Measurements from ENCODE around the gene ATG2B.
"Not testable (repeated sequence)": the region's sequence is repeated elsewhere in the genome, so short reads cannot be mapped to it uniquely, and the experiment has no call there.

The ATG2B gene

GRCh38 chr14:96349286-96350075, 13.7 kb downstream of the ATG2B start:
- H3K27ac ChIP-seq (ENCODE audit: low read depth, low read length) = no peak overlapping the region
- H3K36me3 ChIP-seq (ENCODE audit: insufficient read depth, low read length) = no peaks in the 10 kb centered on the region
- no peak overlapping the region; the same call in 1 of the 2 replicates for H3K9ac ChIP-seq (ENCODE audit: low read depth, low read length)
- H3K4me3 ChIP-seq (ENCODE audit: low read length) = no peak overlapping the region; the same call in 1 of the 2 replicates
- H3K9me3 ChIP-seq (ENCODE audit: insufficient read depth, low read depth, low read length) = no peaks in the 10 kb centered on the region
- WGBS = 67% methylated on average over 7 of the region's 7 CpGs
- H3K27me3 ChIP-seq (ENCODE audit: insufficient read depth, low read length) = no peaks in the 10 kb centered on the region
- H3K4me1 ChIP-seq (ENCODE audit: insufficient read depth, low read length) = peaks cover 18% of the 10 kb centered on the region

GRCh38 chr14:96347957-96348356, 15.2 kb downstream of the ATG2B start:
- not testable (repeated sequence) for H3K9ac ChIP-seq (ENCODE audit: low read depth, low read length); H3K27ac ChIP-seq (ENCODE audit: low read depth, low read length); H3K36me3 ChIP-seq (ENCODE audit: insufficient read depth, low read length); H3K9me3 ChIP-seq (ENCODE audit: insufficient read depth, low read depth, low read length); H3K4me3 ChIP-seq (ENCODE audit: low read length); H3K27me3 ChIP-seq (ENCODE audit: insufficient read depth, low read length)
- WGBS = 93% methylated on average over 2 of the region's 2 CpGs
- H3K4me1 ChIP-seq (ENCODE audit: insufficient read depth, low read length) = peaks cover 18% of the 10 kb centered on the region

- peaks cover 9% of the 10 kb centered on the region for H3K36me3 ChIP-seq (ENCODE audit: insufficient read depth, low read length)
- no CpG with 5 or more reads among the region's 2 CpGs for WGBS
- no peak overlapping the region for H3K4me3 ChIP-seq (ENCODE audit: low read length)
- H3K27ac ChIP-seq (ENCODE audit: low read depth, low read length) = no peak overlapping the region
- no peaks in the 10 kb centered on the region for H3K27me3 ChIP-seq (ENCODE audit: insufficient read depth, low read length)
- H3K9ac ChIP-seq (ENCODE audit: low read depth, low read length) = no peak overlapping the region
- peaks cover 18% of the 10 kb centered on the region for H3K4me1 ChIP-seq (ENCODE audit: insufficient read depth, low read length)
- H3K9me3 ChIP-seq (ENCODE audit: insufficient read depth, low read depth, low read length) = no peaks in the 10 kb centered on the region
These were observed 17.5 kb downstream of the ATG2B start for GRCh38 chr14:96345669-96346068.

DNA sequence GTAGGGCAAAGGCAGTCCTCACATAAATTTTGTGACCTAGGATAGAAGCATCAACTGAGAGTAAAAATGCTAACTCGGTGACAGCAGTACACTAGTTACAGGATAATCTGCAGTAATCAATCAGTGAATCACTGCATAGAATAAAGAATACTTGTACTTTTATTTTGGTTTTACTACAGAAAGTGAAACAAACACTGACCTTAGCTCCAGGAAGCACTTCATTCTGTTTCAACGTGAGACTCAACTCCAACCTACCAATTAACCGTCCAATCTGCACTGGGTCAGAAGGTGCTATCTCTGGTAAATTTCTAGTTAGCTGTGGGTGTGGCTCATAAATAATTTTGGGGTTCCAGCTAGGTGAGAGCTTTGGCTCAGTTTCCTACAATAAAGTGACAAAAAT, 21.8 kb downstream of the ATG2B start:
- no peaks in the 10 kb centered on the region for H3K4me1 ChIP-seq (ENCODE audit: insufficient read depth, low read length)
- WGBS = 100% methylated on average over 3 of the region's 3 CpGs
- no peak overlapping the region for H3K4me3 ChIP-seq (ENCODE audit: low read length)
- no peaks in the 10 kb centered on the region for H3K27me3 ChIP-seq (ENCODE audit: insufficient read depth, low read length)
- H3K36me3 ChIP-seq (ENCODE audit: insufficient read depth, low read length) = peaks cover 27% of the 10 kb centered on the region
- H3K9ac ChIP-seq (ENCODE audit: low read depth, low read length) = no peak overlapping the region
- no peaks in the 10 kb centered on the region for H3K9me3 ChIP-seq (ENCODE audit: insufficient read depth, low read depth, low read length)
- H3K27ac ChIP-seq (ENCODE audit: low read depth, low read length) = no peak overlapping the region

- Histone ChIP-seq H3K4me1 (ENCODE audit: insufficient read depth, low read length) (peaks cover 7% of the 10 kb centered on the region), H3K9ac (ENCODE audit: low read depth, low read length) (no peak overlapping the region), H3K4me3 (ENCODE audit: low read length) (no peak overlapping the region), H3K9me3 (ENCODE audit: insufficient read depth, low read depth, low read length) (no peaks in the 10 kb centered on the region), H3K27me3 (ENCODE audit: insufficient read depth, low read length) (no peaks in the 10 kb centered on the region), H3K36me3 (ENCODE audit: insufficient read depth, low read length) (peaks cover 27% of the 10 kb centered on the region), H3K27ac (ENCODE audit: low read depth, low read length) (no peak overlapping the region)
- no CpG with 5 or more reads among the region's 1 CpG for WGBS
These were observed 24.6 kb downstream of the ATG2B start for GRCh38 chr14:96338551-96338950.

GRCh38 chr14:96324219-96324618, 38.9 kb downstream of the ATG2B start:
- 95% methylated on average over 7 of the region's 7 CpGs for WGBS
- Histone ChIP-seq H3K27ac (ENCODE audit: low read depth, low read length) (no peak overlapping the region), H3K4me3 (ENCODE audit: low read length) (no peak overlapping the region), H3K4me1 (ENCODE audit: insufficient read depth, low read length) (peaks cover 9% of the 10 kb centered on the region), H3K9ac (ENCODE audit: low read depth, low read length) (no peak overlapping the region), H3K27me3 (ENCODE audit: insufficient read depth, low read length) (no peaks in the 10 kb centered on the region), H3K9me3 (ENCODE audit: insufficient read depth, low read depth, low read length) (no peaks in the 10 kb centered on the region), H3K36me3 (ENCODE audit: insufficient read depth, low read length) (peaks cover 60% of the 10 kb centered on the region)

- no peaks in the 10 kb centered on the region for H3K27me3 ChIP-seq (ENCODE audit: insufficient read depth, low read length)
- no peak overlapping the region for H3K27ac ChIP-seq (ENCODE audit: low read depth, low read length)
- WGBS = 83% methylated on average over 1 of the region's 1 CpG
- no peak overlapping the region for H3K9ac ChIP-seq (ENCODE audit: low read depth, low read length)
- no peaks in the 10 kb centered on the region for H3K9me3 ChIP-seq (ENCODE audit: insufficient read depth, low read depth, low read length)
- peaks cover 69% of the 10 kb centered on the region for H3K36me3 ChIP-seq (ENCODE audit: insufficient read depth, low read length)
- no peak overlapping the region for H3K4me3 ChIP-seq (ENCODE audit: low read length)
- peaks cover 6% of the 10 kb centered on the region for H3K4me1 ChIP-seq (ENCODE audit: insufficient read depth, low read length)
These were observed 42.5 kb downstream of the ATG2B start for GRCh38 chr14:96320605-96321004.

- no peak overlapping the region for H3K9ac ChIP-seq (ENCODE audit: low read depth, low read length)
- H3K36me3 ChIP-seq (ENCODE audit: insufficient read depth, low read length) = peaks cover 66% of the 10 kb centered on the region
- no peaks in the 10 kb centered on the region for H3K9me3 ChIP-seq (ENCODE audit: insufficient read depth, low read depth, low read length)
- H3K4me1 ChIP-seq (ENCODE audit: insufficient read depth, low read length) = no peaks in the 10 kb centered on the region
- no peak overlapping the region for H3K4me3 ChIP-seq (ENCODE audit: low read length)
- H3K27ac ChIP-seq (ENCODE audit: low read depth, low read length) = no peak overlapping the region
- no peaks in the 10 kb centered on the region for H3K27me3 ChIP-seq (ENCODE audit: insufficient read depth, low read length)
- WGBS = 94% methylated on average over 9 of the region's 9 CpGs
These were observed 44.3 kb downstream of the ATG2B start for GRCh38 chr14:96318836-96319235.

GRCh38 chr14:96316087-96316486, 47.1 kb downstream of the ATG2B start:
- Histone ChIP-seq H3K9me3 (ENCODE audit: insufficient read depth, low read depth, low read length) (no peaks in the 10 kb centered on the region), H3K4me1 (ENCODE audit: insufficient read depth, low read length) (no peaks in the 10 kb centered on the region), H3K9ac (ENCODE audit: low read depth, low read length) (no peak overlapping the region), H3K27me3 (ENCODE audit: insufficient read depth, low read length) (no peaks in the 10 kb centered on the region), H3K27ac (ENCODE audit: low read depth, low read length) (no peak overlapping the region), H3K36me3 (ENCODE audit: insufficient read depth, low read length) (peaks cover 66% of the 10 kb centered on the region), H3K4me3 (ENCODE audit: low read length) (no peak overlapping the region)
- over 99% methylated on average over 3 of the region's 3 CpGs for WGBS

DNA sequence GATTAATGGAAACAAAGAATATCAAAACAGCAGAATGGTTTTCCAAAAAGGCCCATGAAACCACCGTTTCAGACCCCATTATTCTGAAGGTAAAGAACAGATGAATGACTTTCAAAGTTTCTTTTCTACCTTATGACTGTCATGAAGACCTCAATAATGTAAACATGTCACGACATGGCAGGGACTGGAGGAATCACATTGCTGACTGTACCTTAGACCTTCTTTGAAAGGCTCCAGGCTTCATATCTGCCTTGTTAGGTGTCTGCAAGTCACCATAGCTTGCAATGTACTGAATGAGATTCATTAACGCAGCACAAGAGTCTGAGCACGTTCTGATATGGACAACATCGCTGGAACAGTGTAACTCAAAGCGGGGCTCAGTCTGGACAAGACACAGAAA, 52.2 kb downstream of the ATG2B start:
- Histone ChIP-seq H3K9ac (ENCODE audit: low read depth, low read length) (no peak overlapping the region), H3K27me3 (ENCODE audit: insufficient read depth, low read length) (no peaks in the 10 kb centered on the region), H3K9me3 (ENCODE audit: insufficient read depth, low read depth, low read length) (no peaks in the 10 kb centered on the region), H3K36me3 (ENCODE audit: insufficient read depth, low read length) (peaks cover 75% of the 10 kb centered on the region), H3K27ac (ENCODE audit: low read depth, low read length) (no peak overlapping the region), H3K4me3 (ENCODE audit: low read length) (no peak overlapping the region), H3K4me1 (ENCODE audit: insufficient read depth, low read length) (no peaks in the 10 kb centered on the region)
- WGBS = 96% methylated on average over 6 of the region's 6 CpGs

DNA sequence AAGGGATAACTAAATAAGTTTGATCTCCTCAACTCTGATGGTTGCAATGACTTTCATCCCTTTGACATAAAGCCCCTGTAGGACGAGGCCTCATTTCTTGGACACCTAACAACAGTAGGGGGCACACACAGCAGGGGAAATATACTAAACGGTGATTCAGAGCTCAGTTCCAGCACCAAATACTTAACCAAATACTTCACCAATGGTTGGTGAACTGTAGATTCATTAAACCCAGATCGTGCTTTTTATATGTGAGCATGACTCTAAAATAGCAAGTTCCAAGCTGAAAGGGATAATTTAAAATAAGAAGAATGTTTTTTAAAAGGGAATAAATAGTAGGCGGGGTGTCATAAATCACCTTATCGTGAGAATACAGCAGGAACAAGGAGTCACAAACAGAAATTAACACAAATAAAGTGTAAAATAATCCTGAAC, 53.2 kb downstream of the ATG2B start:
- Histone ChIP-seq H3K27ac (ENCODE audit: low read depth, low read length) (no peak overlapping the region), H3K4me1 (ENCODE audit: insufficient read depth, low read length) (no peaks in the 10 kb centered on the region), H3K4me3 (ENCODE audit: low read length) (no peak overlapping the region), H3K9ac (ENCODE audit: low read depth, low read length) (no peak overlapping the region), H3K27me3 (ENCODE audit: insufficient read depth, low read length) (no peaks in the 10 kb centered on the region), H3K9me3 (ENCODE audit: insufficient read depth, low read depth, low read length) (no peaks in the 10 kb centered on the region), H3K36me3 (ENCODE audit: insufficient read depth, low read length) (peaks cover 70% of the 10 kb centered on the region)
- 78% methylated on average over 5 of the region's 5 CpGs for WGBS
